NCI-H146 treated with DMSO at 0.1 percent for 48 hours (cell line): ENCODE data around the gene PHOSPHO2.
"Not testable (repeated sequence)": the region's sequence is repeated elsewhere in the genome, so short reads cannot be mapped to it uniquely, and the experiment has no call there.

Experiments
- DNase-seq: peaks from one replicate; lab custom pipeline; 2025; ENCODE audit not compliant: unreplicated experiment; lab: John Stamatoyannopoulos, UW

The PHOSPHO2 gene

GRCh38 chr2:169683425-169684134 lies 10.7 kb upstream of the PHOSPHO2 start:
- no peak for DNase-seq

DNA sequence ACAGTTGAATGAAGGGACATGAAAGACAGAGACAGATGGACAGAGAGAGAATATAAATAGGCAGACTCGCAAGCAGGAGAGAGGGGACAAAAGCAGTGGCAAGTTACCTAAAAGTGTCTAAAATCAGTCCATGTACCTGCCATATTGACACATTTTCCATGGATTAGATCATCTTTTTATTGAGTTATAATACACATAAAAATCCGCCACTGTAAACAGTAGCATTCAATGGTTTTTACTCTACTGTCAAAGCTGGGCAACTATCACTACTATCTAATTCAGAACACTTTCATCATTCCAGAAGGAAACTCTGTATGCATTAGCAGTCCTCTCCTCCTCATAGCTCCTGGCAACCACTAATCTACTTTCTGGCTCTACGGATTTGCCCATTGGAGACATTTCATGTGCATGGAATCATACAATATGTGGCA lies 10.1 kb upstream of the PHOSPHO2 start:
- DNase-seq: no peak

- DNase-seq: not testable (repeated sequence)
Observed at GRCh38 chr2:169684712-169685111, 9.6 kb upstream of the PHOSPHO2 start.

GRCh38 chr2:169686825-169687224 lies 7.4 kb upstream of the PHOSPHO2 start:
- DNase-seq: not testable (repeated sequence)

- not testable (repeated sequence) for DNase-seq
Observed at GRCh38 chr2:169687943-169688342, 6.3 kb upstream of the PHOSPHO2 start.

- DNase-seq: no peak
Observed at GRCh38 chr2:169690958-169691357, 3.3 kb upstream of the PHOSPHO2 start.

GRCh38 chr2:169692718-169693117 lies 1.6 kb upstream of the PHOSPHO2 start:
- DNase-seq: no peak

DNA sequence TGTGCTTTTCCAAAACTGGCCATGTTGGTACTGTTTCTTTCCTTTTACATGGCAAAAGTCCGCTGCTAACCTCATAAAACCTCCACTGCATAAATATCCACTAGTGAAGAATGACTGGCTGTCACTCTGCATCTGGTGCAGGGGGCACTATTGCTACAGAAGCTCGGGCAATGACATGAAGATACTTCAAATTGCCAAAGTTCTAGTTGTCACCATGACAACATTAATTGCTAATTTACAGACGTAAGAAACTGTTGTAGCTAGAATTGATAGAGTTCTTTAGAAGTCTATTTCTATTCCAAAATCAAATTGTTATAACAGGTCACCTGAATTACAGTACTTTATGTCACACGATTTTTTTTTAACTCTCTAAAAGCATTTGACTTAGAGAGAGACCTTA lies 909 bp upstream of the PHOSPHO2 start:
- no peak for DNase-seq

- no peak for DNase-seq
Observed at GRCh38 chr2:169694894-169695260, 608 bp downstream of the PHOSPHO2 start.

- no peak for DNase-seq
Observed at GRCh38 chr2:169696381-169696780, 2.1 kb downstream of the PHOSPHO2 start.

- not testable (repeated sequence) for DNase-seq
Observed at GRCh38 chr2:169699173-169699572, 4.9 kb downstream of the PHOSPHO2 start.

DNA sequence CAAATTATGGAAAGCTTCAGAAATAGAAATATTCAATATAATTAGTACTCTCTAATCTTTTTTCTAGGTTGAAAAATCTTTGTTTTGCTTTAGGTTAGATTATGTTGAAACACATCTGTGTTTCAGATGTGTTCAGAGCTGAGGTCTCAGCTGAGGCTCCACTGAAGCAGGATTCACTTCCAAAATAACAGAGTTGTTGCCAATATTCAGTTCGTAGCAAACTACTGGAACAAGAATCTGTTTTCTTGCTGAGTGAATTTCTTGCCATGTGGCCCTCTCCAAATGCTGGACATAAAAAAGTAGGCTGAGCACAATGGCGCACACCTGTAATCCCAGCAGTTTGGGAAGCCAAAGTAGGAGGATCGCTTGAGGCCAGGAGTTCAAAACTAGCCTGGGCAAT lies 8.7 kb downstream of the PHOSPHO2 start:
- no peak for DNase-seq

DNA sequence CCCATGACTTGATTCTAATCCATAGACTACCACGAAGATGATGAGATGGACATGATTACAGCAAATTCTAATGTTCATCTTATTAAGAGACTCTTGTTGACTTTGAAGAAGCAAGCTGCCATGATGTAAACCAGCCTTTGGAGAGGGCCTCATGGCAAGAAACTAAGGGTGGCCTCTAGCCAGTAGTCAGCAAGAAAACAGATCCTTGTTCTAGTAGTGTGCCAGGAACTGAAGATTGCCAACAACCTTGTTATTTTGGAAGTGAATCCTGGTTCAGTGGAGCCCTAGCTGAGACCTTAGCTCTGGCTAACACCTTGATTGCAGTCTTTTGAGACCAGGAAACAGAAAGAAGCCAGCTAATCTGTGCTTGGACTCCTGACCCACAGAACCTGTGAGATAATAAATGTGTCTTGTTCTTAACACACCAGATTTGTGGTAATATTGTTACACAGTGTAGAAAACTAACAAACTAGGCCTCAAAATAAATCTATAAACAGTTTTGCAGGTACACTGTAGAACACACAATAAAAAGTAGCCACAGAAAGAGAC lies 10.0 kb downstream of the PHOSPHO2 start:
- no peak for DNase-seq

GRCh38 chr2:169705927-169706326 lies 11.7 kb downstream of the PHOSPHO2 start:
- DNase-seq: no peak

GRCh38 chr2:169707626-169708025 lies 13.4 kb downstream of the PHOSPHO2 start:
- DNase-seq: no peak

DNA sequence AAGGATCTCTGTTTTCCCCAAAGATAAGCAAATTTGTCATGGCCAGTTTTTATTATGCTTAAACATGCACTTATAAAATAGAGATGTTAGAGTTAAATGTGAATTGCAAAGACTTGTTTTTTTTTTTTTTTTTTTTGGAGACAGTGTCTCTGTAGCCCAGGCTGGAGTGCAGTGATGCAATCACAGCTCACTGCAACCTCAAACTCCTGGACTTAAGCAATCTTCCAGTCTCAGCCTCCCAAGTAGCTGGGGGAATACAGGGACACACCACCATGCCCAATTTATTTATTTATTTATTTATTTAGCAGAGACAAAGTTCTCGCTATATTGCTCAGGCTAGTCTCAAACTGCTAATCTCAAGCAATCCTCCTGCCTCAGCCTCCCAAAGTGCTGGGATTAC lies 15.1 kb downstream of the PHOSPHO2 start:
- DNase-seq: no peak

GRCh38 chr2:169709981-169710380 lies 15.7 kb downstream of the PHOSPHO2 start:
- DNase-seq: no peak

DNA sequence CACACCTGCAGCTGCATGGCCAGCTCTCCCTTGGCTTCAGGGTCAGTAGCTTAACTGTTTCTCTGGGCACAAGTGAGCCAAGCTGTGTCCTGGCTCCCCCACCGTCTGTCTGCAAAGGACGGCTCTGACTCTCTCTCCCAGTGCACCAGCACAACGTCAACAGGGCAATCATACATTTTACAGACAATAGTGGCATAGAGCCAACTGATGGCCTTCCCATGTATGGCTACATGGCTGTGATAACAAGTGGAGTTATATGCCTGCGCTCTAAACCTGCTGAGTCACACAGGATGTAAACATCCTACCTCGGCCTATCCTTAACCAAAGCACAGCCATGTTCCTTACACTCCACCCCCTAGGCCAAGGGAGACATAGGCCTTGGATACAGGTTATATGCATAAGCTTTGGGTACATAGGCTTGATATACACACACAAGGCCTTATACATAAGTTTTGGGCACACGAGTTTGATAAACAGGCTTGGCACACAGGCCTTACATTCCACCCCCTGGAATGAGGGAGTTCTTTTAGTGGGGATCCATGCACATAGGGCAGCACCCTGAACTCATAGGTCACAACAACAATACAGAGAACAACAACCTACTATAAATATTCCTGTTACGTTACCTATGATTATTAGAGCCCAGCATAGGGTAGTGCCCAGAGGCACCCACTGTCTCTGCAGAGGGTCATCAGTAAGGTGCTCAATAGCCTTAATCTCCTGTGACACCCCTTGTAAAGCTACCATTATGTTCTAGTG lies 17.7 kb downstream of the PHOSPHO2 start:
- DNase-seq: no peak

GRCh38 chr2:169712791-169713227 lies 18.5 kb downstream of the PHOSPHO2 start:
- DNase-seq: no peak

DNA sequence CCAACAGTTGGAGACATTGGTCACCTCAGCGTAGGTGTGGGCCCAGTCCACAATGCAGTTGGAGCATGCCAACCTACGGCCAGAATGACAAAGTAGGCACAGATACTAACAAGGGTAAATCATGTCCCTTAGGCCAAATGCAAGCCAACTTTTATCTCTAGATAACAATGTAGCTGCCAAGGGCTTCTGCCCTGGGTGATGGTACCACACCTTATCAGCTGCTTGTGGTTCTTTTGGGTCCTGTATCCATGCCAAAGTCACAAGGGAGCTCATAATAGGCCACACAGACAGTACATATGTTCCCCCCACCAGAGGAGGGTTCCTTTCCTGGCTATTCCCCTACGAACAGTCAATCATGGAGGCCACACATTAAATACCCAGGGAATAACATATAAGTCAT lies 19.1 kb downstream of the PHOSPHO2 start:
- DNase-seq: no peak

GRCh38 chr2:169714699-169715098 lies 20.4 kb downstream of the PHOSPHO2 start:
- no peak for DNase-seq
